A549 treated with GW870086 at 1 μM for 4 hours (cell line): ENCODE measurements around the gene STRA8. TPM values are rescaled to one million over a fixed set of nuclear protein-coding genes. Genes with fewer than 3 reads are reported as not detected.

Source experiments
- total RNA-seq: library from RNA; stranded (reverse); fragments of 200-300 nt; extraction: Qiagen RNA extraction; gene quantifications from 5 replicates; pipeline ENCODE4 v1.2.3, GENCODE V29; 2022; ENCODE audit warnings: low read depth

Gene STRA8, protein sequence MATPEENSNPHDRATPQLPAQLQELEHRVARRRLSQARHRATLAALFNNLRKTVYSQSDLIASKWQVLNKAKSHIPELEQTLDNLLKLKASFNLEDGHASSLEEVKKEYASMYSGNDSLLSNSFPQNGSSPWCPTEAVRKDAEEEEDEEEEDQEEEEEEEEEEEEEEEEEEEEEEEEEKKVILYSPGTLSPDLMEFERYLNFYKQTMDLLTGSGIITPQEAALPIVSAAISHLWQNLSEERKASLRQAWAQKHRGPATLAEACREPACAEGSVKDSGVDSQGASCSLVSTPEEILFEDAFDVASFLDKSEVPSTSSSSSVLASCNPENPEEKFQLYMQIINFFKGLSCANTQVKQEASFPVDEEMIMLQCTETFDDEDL
- total RNA-seq: not detected in 5 replicates

DNA sequence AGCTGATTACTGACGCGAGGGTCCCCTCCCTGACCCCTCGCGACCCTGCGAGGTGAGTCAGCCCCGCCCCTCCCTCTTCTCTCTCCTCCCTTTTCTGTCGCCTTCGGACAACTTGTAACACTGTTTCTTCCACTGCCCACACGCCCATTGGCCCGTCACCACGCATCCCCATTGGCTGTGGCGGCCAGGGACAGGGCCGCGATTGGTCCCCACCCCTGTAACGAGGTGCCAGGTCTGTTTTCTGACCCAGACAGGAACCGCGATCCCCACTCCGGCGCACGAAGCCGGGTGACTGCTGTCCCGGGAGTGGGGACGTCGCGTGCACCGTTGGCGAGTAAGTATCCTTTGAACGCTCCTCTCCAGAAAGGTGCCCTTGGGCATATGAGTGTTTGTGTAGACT, at the start of gene STRA8:
Gene STRA8 (plus strand): TSS at position 269 of the 400 bp plus-strand sequence. CDS start 6,687 bp downstream, outside the sequence.

DNA sequence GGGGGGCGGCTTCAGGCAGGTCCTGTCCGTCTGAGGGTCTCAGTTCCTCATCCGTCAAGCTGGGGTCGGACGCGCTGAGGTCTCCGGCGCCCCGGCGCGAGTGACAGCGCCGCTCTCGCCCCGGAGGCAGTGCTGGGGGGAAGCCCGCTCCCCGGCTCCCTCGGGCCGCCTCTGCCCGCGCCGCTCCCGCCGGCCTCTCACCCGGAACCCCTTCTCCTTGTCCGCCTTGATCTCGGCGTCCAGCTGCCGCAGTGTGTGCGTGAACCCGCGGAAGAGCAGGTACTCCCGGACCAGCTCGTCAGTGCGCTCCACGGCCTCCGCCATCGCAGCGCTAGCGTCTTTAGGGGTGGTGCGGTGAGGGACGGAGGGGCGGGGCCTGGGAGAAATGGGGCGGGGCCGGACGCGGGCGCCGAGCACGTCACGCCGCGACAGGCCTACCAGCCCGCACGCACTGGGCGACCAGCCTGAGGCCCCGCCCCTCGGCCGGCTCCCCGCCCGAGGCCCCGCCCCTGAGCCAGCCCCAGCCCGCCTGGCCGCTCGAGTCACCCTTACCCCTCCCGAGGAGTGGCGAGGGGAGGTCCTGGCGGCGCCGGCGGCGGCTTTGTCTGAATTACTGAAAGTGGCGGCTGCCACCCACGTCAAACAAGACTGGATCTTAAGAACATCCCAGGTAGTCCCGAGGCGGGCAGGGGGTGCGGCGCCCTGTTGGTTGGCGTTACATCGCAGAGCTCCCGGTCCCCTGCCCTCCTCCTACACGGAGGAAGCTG, 22.3 kb upstream of the STRA8 start, which contains the start of gene WDR91:
Gene WDR91 (minus strand): TSS at position 348 of the 767 bp plus-strand sequence. CDS start 24 bp downstream, at position 324.

Other genes with a start within 250 kb of the STRA8 start
- gene AGBL3, start 247.3 kb upstream of the STRA8 start, total RNA-seq: 0.55 to 1.5 TPM (median 0.60 TPM) in 5 replicates
- gene TMEM140, start 85.8 kb upstream of the STRA8 start, total RNA-seq: 0.90 to 1.2 TPM (median 1.1 TPM) in 5 replicates
- 69.6 to 87.8 TPM (median 77.0 TPM) in 5 replicates for gene CYREN, start 63.1 kb upstream of the STRA8 start, total RNA-seq
- 7.6 to 10.9 TPM (median 9.3 TPM) in 5 replicates for gene WDR91, start 22.3 kb upstream of the STRA8 start, total RNA-seq